Panc1 (cell line): ENCODE results near the gene PRKCB.

Experiments
- CTCF ChIP-seq: fragments of 450-650 bp; IDR thresholded peaks from 2 replicates; pipeline ENCODE4 v1.5.1; 2017; ENCODE audit warnings: mild to moderate bottlenecking
- REST ChIP-seq, 2 experiments: IDR thresholded peaks; 2 replicates each; pipeline ENCODE4 v1.6.1; 2011 to 2012; ENCODE audit warnings: low read depth in 2 of 2, control low read depth in 1 of 2, low read length in 1 of 2, mild to moderate bottlenecking in 1 of 2, moderate library complexity in 1 of 2; ENCODE audit not compliant: insufficient read depth in 1 of 2

GRCh38 chr16:23952128-23952970, 116.6 kb downstream of the PRKCB start:
- TF ChIP-seq CTCF (no peak), REST (IDR thresholded peaks at IDR 0.05; ENCODE audit: insufficient read depth in 1 of 2, low read depth in 2 of 2, low read length in 1 of 2) (no peak)
